Skeletal muscle satellite cell (primary cell): ENCODE data around the gene TLX3.

Experiments
- H3K27me3 ChIP-seq: 2 replicates; pipeline ENCODE4 v1.7.0; 2013; ENCODE audit warnings: low read length; ENCODE audit not compliant: control insufficient read depth, insufficient read depth
- H3K36me3 ChIP-seq: 2 replicates; pipeline ENCODE4 v1.7.0; 2013; ENCODE audit warnings: mild to moderate bottlenecking, control low read depth, low read length; ENCODE audit not compliant: insufficient read depth
- H3K4me1 ChIP-seq: 2 replicates; pipeline ENCODE4 v1.7.0; 2013; ENCODE audit warnings: low read length; ENCODE audit not compliant: control insufficient read depth, insufficient read depth
- H3K4me2 ChIP-seq: 2 replicates; pipeline ENCODE4 v1.7.0; 2013; ENCODE audit warnings: mild to moderate bottlenecking, low read length
- H3K4me3 ChIP-seq: 2 replicates; pipeline ENCODE4 v1.7.0; 2013; ENCODE audit warnings: low read length
- H3K9ac ChIP-seq: 2 replicates; pipeline ENCODE4 v1.7.0; 2013; ENCODE audit warnings: mild to moderate bottlenecking, low read depth, low read length, moderate library complexity
- H3K9me3 ChIP-seq: replicated peaks from 2 replicates; pipeline ENCODE4 v1.7.0; 2013; ENCODE audit warnings: mild to moderate bottlenecking, control low read depth, low read length

TLX3 gene

GRCh38 chr5:171306781-171307591 lies 2.1 kb upstream of the TLX3 start:
- peaks cover 71% of the 10 kb centered on the region for H3K27me3 ChIP-seq
- H3K4me3 ChIP-seq: no peak overlapping the region
- no peak overlapping the region for H3K4me2 ChIP-seq
- no peaks in the 10 kb centered on the region for H3K9me3 ChIP-seq
- H3K4me1 ChIP-seq: peaks cover 11% of the 10 kb centered on the region
- no peak overlapping the region for H3K9ac ChIP-seq
- no peaks in the 10 kb centered on the region for H3K36me3 ChIP-seq

GRCh38 chr5:171307789-171308452 lies 1.1 kb upstream of the TLX3 start:
- peaks cover 17% of the 10 kb centered on the region for H3K4me1 ChIP-seq
- H3K4me2 ChIP-seq: no peak overlapping the region
- H3K27me3 ChIP-seq: peaks cover 80% of the 10 kb centered on the region
- H3K9ac ChIP-seq: no peak overlapping the region
- H3K36me3 ChIP-seq: no peaks in the 10 kb centered on the region
- H3K4me3 ChIP-seq: no peak overlapping the region
- no peaks in the 10 kb centered on the region for H3K9me3 ChIP-seq

GRCh38 chr5:171309276-171310211 lies 496 bp downstream of the TLX3 start:
- H3K4me2 ChIP-seq: peak overlapping the region; percentile 47
- H3K9ac ChIP-seq: no peak overlapping the region
- H3K4me3 ChIP-seq: no peak overlapping the region
- H3K9me3 ChIP-seq: no peaks in the 10 kb centered on the region
- H3K4me1 ChIP-seq: peaks cover 17% of the 10 kb centered on the region
- no peaks in the 10 kb centered on the region for H3K36me3 ChIP-seq
- peaks cover 96% of the 10 kb centered on the region for H3K27me3 ChIP-seq

- Histone ChIP-seq H3K4me2 (peak overlapping the region; percentile 54), H3K9ac (no peak overlapping the region), H3K9me3 (no peaks in the 10 kb centered on the region), H3K27me3 (peaks cover 96% of the 10 kb centered on the region), H3K36me3 (no peaks in the 10 kb centered on the region), H3K4me1 (peaks cover 18% of the 10 kb centered on the region), H3K4me3 (no peak overlapping the region)
Observed at GRCh38 chr5:171310212-171310818, 1.3 kb downstream of the TLX3 start.

- Histone ChIP-seq H3K27me3 (peaks cover 96% of the 10 kb centered on the region), H3K4me3 (no peak overlapping the region), H3K4me1 (peaks cover 20% of the 10 kb centered on the region), H3K9me3 (no peaks in the 10 kb centered on the region), H3K36me3 (no peaks in the 10 kb centered on the region), H3K9ac (no peak overlapping the region), H3K4me2 (peak overlapping the region; percentile 54)
Observed at GRCh38 chr5:171310819-171311321, 1.8 kb downstream of the TLX3 start.

- Histone ChIP-seq H3K9me3 (no peaks in the 10 kb centered on the region), H3K4me3 (no peak overlapping the region), H3K9ac (no peak overlapping the region), H3K4me1 (peaks cover 24% of the 10 kb centered on the region), H3K27me3 (peaks cover 96% of the 10 kb centered on the region), H3K4me2 (peak overlapping the region; percentile 68), H3K36me3 (no peaks in the 10 kb centered on the region)
Observed at GRCh38 chr5:171311322-171312077, 2.5 kb downstream of the TLX3 start.

- Histone ChIP-seq H3K4me2 (peak overlapping the region; percentile 68), H3K4me1 (peaks cover 28% of the 10 kb centered on the region), H3K9me3 (no peaks in the 10 kb centered on the region), H3K4me3 (no peak overlapping the region), H3K9ac (no peak overlapping the region), H3K36me3 (no peaks in the 10 kb centered on the region), H3K27me3 (peaks cover 96% of the 10 kb centered on the region)
Observed at GRCh38 chr5:171312129-171312974, 3.3 kb downstream of the TLX3 start.

- H3K4me3 ChIP-seq: no peak overlapping the region
- H3K9ac ChIP-seq: no peak overlapping the region
- no peak overlapping the region for H3K4me2 ChIP-seq
- no peaks in the 10 kb centered on the region for H3K36me3 ChIP-seq
- peaks cover 28% of the 10 kb centered on the region for H3K4me1 ChIP-seq
- H3K9me3 ChIP-seq: no peaks in the 10 kb centered on the region
- peaks cover 96% of the 10 kb centered on the region for H3K27me3 ChIP-seq
Observed at GRCh38 chr5:171313481-171314206, 4.6 kb downstream of the TLX3 start.

- Histone ChIP-seq H3K27me3 (peaks cover 96% of the 10 kb centered on the region), H3K4me1 (peaks cover 24% of the 10 kb centered on the region), H3K9me3 (no peaks in the 10 kb centered on the region), H3K4me2 (peak overlapping the region; percentile 70), H3K36me3 (no peaks in the 10 kb centered on the region), H3K4me3 (peak overlapping the region; percentile 47), H3K9ac (no peak overlapping the region)
Observed at GRCh38 chr5:171314728-171315385, 5.8 kb downstream of the TLX3 start.
